NCI-H1105 (cell line): ENCODE data around the gene ZNF503.
"Not testable (repeated sequence)": the region's sequence is repeated elsewhere in the genome, so short reads cannot be mapped to it uniquely, and the experiment has no call there.

Source experiments
- DNase-seq: peaks from one replicate; lab custom pipeline; 2025; lab: John Stamatoyannopoulos, UW

Gene ZNF503

GRCh38 chr10:75395066-75395931 lies 6.3 kb downstream of the ZNF503 start:
- no peak for DNase-seq

- DNase-seq = no peak
These were observed 7.3 kb downstream of the ZNF503 start for GRCh38 chr10:75394221-75394620.

- DNase-seq = no peak
These were observed 8.8 kb downstream of the ZNF503 start for GRCh38 chr10:75392744-75393143.

GRCh38 chr10:75392271-75392670 lies 9.3 kb downstream of the ZNF503 start:
- DNase-seq = no peak

GRCh38 chr10:75390178-75390577 lies 11.4 kb downstream of the ZNF503 start:
- no peak for DNase-seq

GRCh38 chr10:75388082-75388481 lies 13.5 kb downstream of the ZNF503 start:
- no peak for DNase-seq

GRCh38 chr10:75386128-75386527 lies 15.4 kb downstream of the ZNF503 start:
- no peak for DNase-seq

GRCh38 chr10:75379817-75380216 lies 21.7 kb downstream of the ZNF503 start:
- no peak for DNase-seq

- no peak for DNase-seq
These were observed 22.3 kb downstream of the ZNF503 start for GRCh38 chr10:75379212-75379724.

GRCh38 chr10:75378379-75378778 lies 23.2 kb downstream of the ZNF503 start:
- DNase-seq = no peak

GRCh38 chr10:75377869-75378268 lies 23.7 kb downstream of the ZNF503 start:
- DNase-seq = no peak

- DNase-seq = no peak
These were observed 25.7 kb downstream of the ZNF503 start for GRCh38 chr10:75375838-75376237.

- no peak for DNase-seq
These were observed 30.6 kb downstream of the ZNF503 start for GRCh38 chr10:75371010-75371409.

GRCh38 chr10:75369838-75370237 lies 31.7 kb downstream of the ZNF503 start:
- DNase-seq = not testable (repeated sequence)

- no peak for DNase-seq
These were observed 33.7 kb downstream of the ZNF503 start for GRCh38 chr10:75367901-75368300.

- DNase-seq = no peak
These were observed 34.5 kb downstream of the ZNF503 start for GRCh38 chr10:75367021-75367487.

- no peak for DNase-seq
These were observed 38.1 kb downstream of the ZNF503 start for GRCh38 chr10:75363431-75363830.

GRCh38 chr10:75359876-75360275 lies 41.7 kb downstream of the ZNF503 start:
- DNase-seq = not testable (repeated sequence)

- no peak for DNase-seq
These were observed 42.6 kb downstream of the ZNF503 start for GRCh38 chr10:75358835-75359421.

- DNase-seq = no peak
These were observed 43.4 kb downstream of the ZNF503 start for GRCh38 chr10:75358132-75358531.

GRCh38 chr10:75357500-75357899 lies 44.1 kb downstream of the ZNF503 start:
- no peak for DNase-seq

- DNase-seq = no peak
These were observed 45.1 kb downstream of the ZNF503 start for GRCh38 chr10:75356484-75356883.

GRCh38 chr10:75355706-75356105 lies 45.9 kb downstream of the ZNF503 start:
- DNase-seq = no peak
